HUES64 (cell line): ENCODE measurements around the gene RANBP10.
"Not testable (repeated sequence)": the region's sequence is repeated elsewhere in the genome, so short reads cannot be mapped to it uniquely, and the experiment has no call there.

ENCODE experiments used
- H3K27ac ChIP-seq: 2 replicates; pipeline ENCODE4 v1.7.0; 2013; ENCODE audit warnings: low read depth, low read length, inconsistent platforms
- H3K27me3 ChIP-seq: 2 replicates; pipeline ENCODE4 v1.6.1; 2013; ENCODE audit warnings: mild to moderate bottlenecking, low read length; ENCODE audit not compliant: insufficient read depth
- H3K36me3 ChIP-seq: 2 replicates; pipeline ENCODE4 v1.6.1; 2013; ENCODE audit warnings: mild to moderate bottlenecking, low read length; ENCODE audit not compliant: insufficient read depth
- H3K4me1 ChIP-seq: 2 replicates; pipeline ENCODE4 v1.6.1; 2013; ENCODE audit warnings: mild to moderate bottlenecking, low read length, moderate library complexity; ENCODE audit not compliant: insufficient read depth
- H3K4me3 ChIP-seq: 2 replicates; pipeline ENCODE4 v1.5.1; 2013; ENCODE audit warnings: mild to moderate bottlenecking, low read length, moderate library complexity
- H3K9ac ChIP-seq: 2 replicates; pipeline ENCODE4 v1.6.1; 2013; ENCODE audit warnings: mild to moderate bottlenecking, low read depth, low read length
- H3K9me3 ChIP-seq: 2 replicates; pipeline ENCODE4 v1.6.1; 2013; ENCODE audit warnings: low read depth, low read length; ENCODE audit not compliant: insufficient read depth
- WGBS: fragments of 150-250, 120-280 bp; methylation state at CpG from one replicate; pipeline ENCODE4 v1.1.7; 2013; ENCODE audit warnings: missing lambda C conversion rate; 5-methylcytosine and 5-hydroxymethylcytosine counted together

The RANBP10 gene

GRCh38 chr16:67842509-67843342 is 36.4 kb upstream of the RANBP10 start:
- H3K4me3 ChIP-seq: peak overlapping the region; percentile 94
- peak overlapping the region; percentile 91 for H3K27ac ChIP-seq
- H3K36me3 ChIP-seq: 0 out of 2 replicates have a peak, but pooled peaks cover 5% of the 10 kb centered on the region
- peaks cover 34% of the 10 kb centered on the region for H3K4me1 ChIP-seq
- peak overlapping the region; percentile 90 for H3K9ac ChIP-seq
- WGBS: under 1% methylated on average over 67 of the region's 67 CpGs
- no peaks in the 10 kb centered on the region for H3K27me3 ChIP-seq
- H3K9me3 ChIP-seq: no peaks in the 10 kb centered on the region

- Histone ChIP-seq H3K9ac (peak within 1 kb of the TSS; percentile 90), H3K36me3 (0 out of 2 replicates have a peak, but pooled peaks cover 5% of the 10 kb centered on the region), H3K27me3 (no peaks in the 10 kb centered on the region), H3K4me1 (peaks cover 34% of the 10 kb centered on the region), H3K27ac (peak within 1 kb of the TSS; percentile 91), H3K4me3 (peak within 1 kb of the TSS; percentile 94), H3K9me3 (no peaks in the 10 kb centered on the region)
- under 1% methylated on average over 83 of the region's 83 CpGs for WGBS
Observed at GRCh38 chr16:67841816-67842508, 35.6 kb upstream of the RANBP10 start, which contains the start of gene THAP11. TSS of gene THAP11 (plus strand) at chr16:67842320. CDS start at chr16:67842555, 235 bp downstream.

GRCh38 chr16:67841198-67841815 is 34.9 kb upstream of the RANBP10 start:
- 57% methylated on average over 17 of the region's 17 CpGs for WGBS
- Histone ChIP-seq H3K4me1 (peaks cover 34% of the 10 kb centered on the region), H3K4me3 (peak overlapping the region; percentile 94)

GRCh38 chr16:67837811-67838210 is 31.5 kb upstream of the RANBP10 start:
- WGBS: 89% methylated on average over 2 of the region's 2 CpGs
- no peaks in the 10 kb centered on the region for H3K27me3 ChIP-seq
- no peak overlapping the region for H3K4me3 ChIP-seq

More at GRCh38 chr16:67841198-67841815, 34.9 kb upstream of the RANBP10 start:
- Histone ChIP-seq H3K36me3 (0 out of 2 replicates have a peak, but pooled peaks cover 5% of the 10 kb centered on the region), H3K27ac (peak overlapping the region; percentile 91), H3K9ac (peak overlapping the region; percentile 90), H3K27me3 (no peaks in the 10 kb centered on the region), H3K9me3 (no peaks in the 10 kb centered on the region)

GRCh38 chr16:67837190-67837589 is 30.8 kb upstream of the RANBP10 start:
- H3K4me3 ChIP-seq, H3K9ac ChIP-seq, H3K36me3 ChIP-seq, H3K27me3 ChIP-seq, H3K9me3 ChIP-seq, H3K27ac ChIP-seq, H3K4me1 ChIP-seq: not testable (repeated sequence)
- 94% methylated on average over 10 of the region's 10 CpGs for WGBS

More at GRCh38 chr16:67837811-67838210, 31.5 kb upstream of the RANBP10 start:
- Histone ChIP-seq H3K36me3 (no peaks in the 10 kb centered on the region), H3K27ac (no peak overlapping the region), H3K9ac (no peak overlapping the region), H3K9me3 (no peaks in the 10 kb centered on the region), H3K4me1 (peaks cover 5% of the 10 kb centered on the region; the same call in 1 of the 2 replicates)

- no peaks in the 10 kb centered on the region for H3K4me1 ChIP-seq
- no peaks in the 10 kb centered on the region for H3K27me3 ChIP-seq
- 90% methylated on average over 10 of the region's 10 CpGs for WGBS
- peaks cover 28% of the 10 kb centered on the region for H3K36me3 ChIP-seq
- H3K27ac ChIP-seq: no peak overlapping the region
- H3K4me3 ChIP-seq: peak overlapping the region; percentile 72
- no peaks in the 10 kb centered on the region for H3K9me3 ChIP-seq
- peak overlapping the region; percentile 86 for H3K9ac ChIP-seq
Observed at GRCh38 chr16:67834242-67834614, 27.9 kb upstream of the RANBP10 start.

GRCh38 chr16:67833415-67834241 is 27.3 kb upstream of the RANBP10 start:
- peaks cover 34% of the 10 kb centered on the region for H3K36me3 ChIP-seq
- 2% methylated on average over 49 of the region's 49 CpGs for WGBS
- H3K9me3 ChIP-seq: no peaks in the 10 kb centered on the region
- H3K9ac ChIP-seq: peak overlapping the region; percentile 86
- H3K4me3 ChIP-seq: peak overlapping the region; percentile 72
- H3K4me1 ChIP-seq: no peaks in the 10 kb centered on the region
- no peak overlapping the region for H3K27ac ChIP-seq
- H3K27me3 ChIP-seq: no peaks in the 10 kb centered on the region

GRCh38 chr16:67833030-67833414 is 26.7 kb upstream of the RANBP10 start:
- Histone ChIP-seq H3K9ac (peak overlapping the region; percentile 86), H3K4me1 (no peaks in the 10 kb centered on the region), H3K9me3 (no peaks in the 10 kb centered on the region), H3K36me3 (peaks cover 40% of the 10 kb centered on the region), H3K27ac (no peak overlapping the region), H3K4me3 (peak overlapping the region; percentile 72), H3K27me3 (no peaks in the 10 kb centered on the region)
- WGBS: 16% methylated on average over 3 of the region's 3 CpGs

- Histone ChIP-seq H3K9ac (no peak overlapping the region), H3K27ac (no peak overlapping the region), H3K36me3 (peaks cover 60% of the 10 kb centered on the region), H3K4me1 (peaks cover 8% of the 10 kb centered on the region), H3K9me3 (no peaks in the 10 kb centered on the region), H3K4me3 (no peak overlapping the region), H3K27me3 (no peaks in the 10 kb centered on the region)
- 97% methylated on average over 4 of the region's 4 CpGs for WGBS
Observed at GRCh38 chr16:67828651-67829050, 22.3 kb upstream of the RANBP10 start.

- Histone ChIP-seq H3K36me3 (peaks cover 48% of the 10 kb centered on the region), H3K4me3 (no peak overlapping the region), H3K27me3 (no peaks in the 10 kb centered on the region), H3K27ac (no peak overlapping the region), H3K4me1 (peaks cover 8% of the 10 kb centered on the region), H3K9me3 (no peaks in the 10 kb centered on the region), H3K9ac (no peak overlapping the region)
- 96% methylated on average over 14 of the region's 14 CpGs for WGBS
Observed at GRCh38 chr16:67825906-67826305, 19.5 kb upstream of the RANBP10 start.
